ENCODE measurements around the gene DERL3. TPM values are rescaled to one million over a fixed set of nuclear protein-coding genes. Genes with fewer than 3 reads are reported as not detected.

DERL3 gene
- total and polyA plus RNA-seq, 2 of the 13 experiments (the other 11 are each of a cell fraction or from before 2014, with no cell fraction given): not detected

DNA sequence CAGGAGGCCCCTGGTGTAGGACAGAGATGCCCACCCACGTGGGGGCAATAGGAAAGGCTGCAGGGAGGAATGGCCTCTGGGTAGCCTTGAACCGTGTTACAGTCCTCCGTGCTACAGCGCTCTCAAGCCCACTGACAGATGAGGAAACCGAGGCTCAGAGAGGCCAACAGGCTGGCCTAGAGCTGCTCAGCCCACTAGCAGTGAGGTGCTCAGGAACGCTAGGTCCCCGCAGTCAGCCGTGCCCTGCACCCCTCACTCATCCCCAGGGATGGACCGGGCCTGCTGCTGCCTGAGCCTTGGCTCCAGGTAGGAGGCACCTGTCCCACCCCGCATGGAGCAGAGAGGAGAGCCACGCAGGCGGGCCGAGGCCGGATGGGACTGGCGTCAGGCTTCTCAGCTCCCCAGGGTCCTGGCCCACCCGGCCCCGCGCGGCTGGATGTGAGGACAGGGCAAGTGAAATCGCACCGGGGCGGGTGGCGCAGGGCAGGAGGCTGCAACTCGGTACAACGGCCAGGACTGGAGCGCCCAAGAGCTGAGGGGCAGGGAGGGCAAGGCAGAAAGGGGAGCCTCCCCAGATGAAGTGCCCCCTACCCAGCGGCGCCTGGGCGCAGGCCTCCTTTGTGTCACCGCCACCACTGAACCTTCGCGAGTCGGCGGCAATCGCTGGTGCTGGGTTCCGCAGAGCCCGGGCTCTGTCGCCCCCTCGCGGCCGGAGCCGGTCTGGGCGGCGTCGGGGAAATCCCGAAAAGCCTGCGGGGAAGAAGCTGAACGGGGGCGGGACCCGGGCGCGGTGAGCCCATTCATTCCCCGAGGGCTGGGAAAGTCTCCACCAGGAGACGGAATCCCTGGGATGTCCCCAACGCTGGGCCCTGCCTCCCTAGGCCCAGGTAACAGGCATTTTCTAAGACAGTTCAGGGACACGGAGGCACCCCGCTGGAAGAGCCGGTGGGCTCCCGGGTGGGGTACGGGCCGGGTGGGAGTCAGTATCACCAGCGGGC is 10.5 kb upstream of the DERL3 start (continued):
- TF ChIP-seq, protein P1, sequence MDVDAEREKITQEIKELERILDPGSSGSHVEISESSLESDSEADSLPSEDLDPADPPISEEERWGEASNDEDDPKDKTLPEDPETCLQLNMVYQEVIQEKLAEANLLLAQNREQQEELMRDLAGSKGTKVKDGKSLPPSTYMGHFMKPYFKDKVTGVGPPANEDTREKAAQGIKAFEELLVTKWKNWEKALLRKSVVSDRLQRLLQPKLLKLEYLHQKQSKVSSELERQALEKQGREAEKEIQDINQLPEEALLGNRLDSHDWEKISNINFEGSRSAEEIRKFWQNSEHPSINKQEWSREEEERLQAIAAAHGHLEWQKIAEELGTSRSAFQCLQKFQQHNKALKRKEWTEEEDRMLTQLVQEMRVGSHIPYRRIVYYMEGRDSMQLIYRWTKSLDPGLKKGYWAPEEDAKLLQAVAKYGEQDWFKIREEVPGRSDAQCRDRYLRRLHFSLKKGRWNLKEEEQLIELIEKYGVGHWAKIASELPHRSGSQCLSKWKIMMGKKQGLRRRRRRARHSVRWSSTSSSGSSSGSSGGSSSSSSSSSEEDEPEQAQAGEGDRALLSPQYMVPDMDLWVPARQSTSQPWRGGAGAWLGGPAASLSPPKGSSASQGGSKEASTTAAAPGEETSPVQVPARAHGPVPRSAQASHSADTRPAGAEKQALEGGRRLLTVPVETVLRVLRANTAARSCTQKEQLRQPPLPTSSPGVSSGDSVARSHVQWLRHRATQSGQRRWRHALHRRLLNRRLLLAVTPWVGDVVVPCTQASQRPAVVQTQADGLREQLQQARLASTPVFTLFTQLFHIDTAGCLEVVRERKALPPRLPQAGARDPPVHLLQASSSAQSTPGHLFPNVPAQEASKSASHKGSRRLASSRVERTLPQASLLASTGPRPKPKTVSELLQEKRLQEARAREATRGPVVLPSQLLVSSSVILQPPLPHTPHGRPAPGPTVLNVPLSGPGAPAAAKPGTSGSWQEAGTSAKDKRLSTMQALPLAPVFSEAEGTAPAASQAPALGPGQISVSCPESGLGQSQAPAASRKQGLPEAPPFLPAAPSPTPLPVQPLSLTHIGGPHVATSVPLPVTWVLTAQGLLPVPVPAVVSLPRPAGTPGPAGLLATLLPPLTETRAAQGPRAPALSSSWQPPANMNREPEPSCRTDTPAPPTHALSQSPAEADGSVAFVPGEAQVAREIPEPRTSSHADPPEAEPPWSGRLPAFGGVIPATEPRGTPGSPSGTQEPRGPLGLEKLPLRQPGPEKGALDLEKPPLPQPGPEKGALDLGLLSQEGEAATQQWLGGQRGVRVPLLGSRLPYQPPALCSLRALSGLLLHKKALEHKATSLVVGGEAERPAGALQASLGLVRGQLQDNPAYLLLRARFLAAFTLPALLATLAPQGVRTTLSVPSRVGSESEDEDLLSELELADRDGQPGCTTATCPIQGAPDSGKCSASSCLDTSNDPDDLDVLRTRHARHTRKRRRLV (CRISPR knock-in tag; IDR thresholded peaks at IDR 0.05): no peak
- TF ChIP-seq ZNF362 (CRISPR knock-in tag; IDR thresholded peaks at IDR 0.05; ENCODE audit: borderline replicate concordance): no peak; the same call in 1 of the 2 replicates
- 0 out of 2 replicates have a peak, but pooled peaks have one; percentile 58 for TF ChIP-seq TSC22D2 (CRISPR knock-in tag; IDR thresholded peaks at IDR 0.05; ENCODE audit: borderline replicate concordance)
- no peak for TF ChIP-seq ZNF17 (CRISPR knock-in tag; IDR thresholded peaks at IDR 0.05)
- no peak for TF ChIP-seq ZNF780A (CRISPR knock-in tag; IDR thresholded peaks at IDR 0.05)
- TF ChIP-seq, protein P2, sequence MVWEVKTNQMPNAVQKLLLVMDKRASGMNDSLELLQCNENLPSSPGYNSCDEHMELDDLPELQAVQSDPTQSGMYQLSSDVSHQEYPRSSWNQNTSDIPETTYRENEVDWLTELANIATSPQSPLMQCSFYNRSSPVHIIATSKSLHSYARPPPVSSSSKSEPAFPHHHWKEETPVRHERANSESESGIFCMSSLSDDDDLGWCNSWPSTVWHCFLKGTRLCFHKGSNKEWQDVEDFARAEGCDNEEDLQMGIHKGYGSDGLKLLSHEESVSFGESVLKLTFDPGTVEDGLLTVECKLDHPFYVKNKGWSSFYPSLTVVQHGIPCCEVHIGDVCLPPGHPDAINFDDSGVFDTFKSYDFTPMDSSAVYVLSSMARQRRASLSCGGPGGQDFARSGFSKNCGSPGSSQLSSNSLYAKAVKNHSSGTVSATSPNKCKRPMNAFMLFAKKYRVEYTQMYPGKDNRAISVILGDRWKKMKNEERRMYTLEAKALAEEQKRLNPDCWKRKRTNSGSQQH (CRISPR knock-in tag; IDR thresholded peaks at IDR 0.05; ENCODE audit: low read depth): peak; percentile 96
- TF ChIP-seq, protein P3, sequence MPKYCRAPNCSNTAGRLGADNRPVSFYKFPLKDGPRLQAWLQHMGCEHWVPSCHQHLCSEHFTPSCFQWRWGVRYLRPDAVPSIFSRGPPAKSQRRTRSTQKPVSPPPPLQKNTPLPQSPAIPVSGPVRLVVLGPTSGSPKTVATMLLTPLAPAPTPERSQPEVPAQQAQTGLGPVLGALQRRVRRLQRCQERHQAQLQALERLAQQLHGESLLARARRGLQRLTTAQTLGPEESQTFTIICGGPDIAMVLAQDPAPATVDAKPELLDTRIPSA (CRISPR knock-in tag; IDR thresholded peaks at IDR 0.05; ENCODE audit: borderline replicate concordance): no peak
- TF ChIP-seq, protein P4, sequence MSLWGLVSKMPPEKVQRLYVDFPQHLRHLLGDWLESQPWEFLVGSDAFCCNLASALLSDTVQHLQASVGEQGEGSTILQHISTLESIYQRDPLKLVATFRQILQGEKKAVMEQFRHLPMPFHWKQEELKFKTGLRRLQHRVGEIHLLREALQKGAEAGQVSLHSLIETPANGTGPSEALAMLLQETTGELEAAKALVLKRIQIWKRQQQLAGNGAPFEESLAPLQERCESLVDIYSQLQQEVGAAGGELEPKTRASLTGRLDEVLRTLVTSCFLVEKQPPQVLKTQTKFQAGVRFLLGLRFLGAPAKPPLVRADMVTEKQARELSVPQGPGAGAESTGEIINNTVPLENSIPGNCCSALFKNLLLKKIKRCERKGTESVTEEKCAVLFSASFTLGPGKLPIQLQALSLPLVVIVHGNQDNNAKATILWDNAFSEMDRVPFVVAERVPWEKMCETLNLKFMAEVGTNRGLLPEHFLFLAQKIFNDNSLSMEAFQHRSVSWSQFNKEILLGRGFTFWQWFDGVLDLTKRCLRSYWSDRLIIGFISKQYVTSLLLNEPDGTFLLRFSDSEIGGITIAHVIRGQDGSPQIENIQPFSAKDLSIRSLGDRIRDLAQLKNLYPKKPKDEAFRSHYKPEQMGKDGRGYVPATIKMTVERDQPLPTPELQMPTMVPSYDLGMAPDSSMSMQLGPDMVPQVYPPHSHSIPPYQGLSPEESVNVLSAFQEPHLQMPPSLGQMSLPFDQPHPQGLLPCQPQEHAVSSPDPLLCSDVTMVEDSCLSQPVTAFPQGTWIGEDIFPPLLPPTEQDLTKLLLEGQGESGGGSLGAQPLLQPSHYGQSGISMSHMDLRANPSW (CRISPR knock-in tag; IDR thresholded peaks at IDR 0.05; ENCODE audit: borderline replicate concordance): no peak
- TF ChIP-seq FOXA3 (CRISPR knock-in tag; IDR thresholded peaks at IDR 0.05): peak; percentile 38; the same call in 1 of the 2 replicates
- no peak for TF ChIP-seq GTF2F1 (IDR thresholded peaks at IDR 0.05; ENCODE audit: low read length)
- TF ChIP-seq CCAR2 (optimal IDR thresholded peaks at IDR 0.05; ENCODE audit: low read depth, low read length): no peak
- no peak for TF ChIP-seq ASH2L (IDR thresholded peaks at IDR 0.05; ENCODE audit: insufficient read length, low read depth, low read length)
- TF ChIP-seq ZNF256 (CRISPR knock-in tag; conservative IDR thresholded peaks at IDR 0.05): peak; percentile 44; the same call in 1 of the 2 replicates
- no peak for TF ChIP-seq ZNF674 (CRISPR knock-in tag; IDR thresholded peaks at IDR 0.05; ENCODE audit: low read depth)
- no peak for TF ChIP-seq ZNF367 (CRISPR knock-in tag; IDR thresholded peaks at IDR 0.05; ENCODE audit: borderline replicate concordance)
- no peak for TF ChIP-seq TCF7 (IDR thresholded peaks at IDR 0.05; ENCODE audit: low read depth)
- no peak for TF ChIP-seq SMAD9 (CRISPR knock-in tag; IDR thresholded peaks at IDR 0.05)
